GM21723 (cell line): ENCODE measurements around the gene OR4C15.

Source experiments
- ATAC-seq: cut with Tn5 transposase; IDR thresholded peaks from one replicate; pipeline ENCODE4 v1.9.1; 2021; ENCODE audit warnings: mild to moderate bottlenecking, moderate library complexity; ENCODE audit not compliant: unreplicated experiment

OR4C15 gene

DNA sequence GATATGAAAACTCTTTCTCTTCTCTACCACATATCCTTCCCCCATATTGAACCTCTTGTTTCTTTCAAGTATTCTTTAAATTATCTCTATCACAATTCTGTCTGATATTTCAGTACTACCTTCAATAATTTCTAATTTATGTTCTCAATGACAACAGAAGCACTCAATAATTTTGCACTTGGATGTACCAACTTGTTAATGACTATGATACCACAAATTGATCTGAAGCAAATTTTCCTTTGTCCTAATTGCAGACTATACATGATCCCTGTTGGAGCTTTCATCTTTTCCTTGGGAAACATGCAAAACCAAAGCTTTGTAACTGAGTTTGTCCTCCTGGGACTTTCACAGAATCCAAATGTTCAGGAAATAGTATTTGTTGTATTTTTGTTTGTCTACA is at the start of gene OR4C15:
Gene OR4C15, plus strand, starts transcription at position 301 of the 400 bp plus-strand sequence. Its CDS starts 0 bp downstream, at position 301.
- no peak for ATAC-seq

DNA sequence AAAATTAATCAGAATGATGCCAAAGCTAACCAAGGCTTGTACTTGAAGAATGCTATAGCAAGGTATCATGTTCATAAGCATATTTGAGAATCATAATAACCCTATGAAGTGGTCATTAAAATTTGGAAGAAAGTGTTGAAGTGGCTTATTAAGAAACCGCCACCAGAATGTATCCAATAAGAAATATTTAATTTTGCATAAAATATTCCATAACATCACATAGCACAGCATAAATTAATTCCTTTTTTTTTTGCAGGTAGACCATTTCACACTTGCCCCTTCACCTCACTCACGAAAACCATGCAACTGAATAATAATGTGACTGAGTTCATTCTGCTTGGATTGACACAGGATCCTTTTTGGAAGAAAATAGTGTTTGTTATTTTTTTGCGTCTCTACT is 17.6 kb downstream of the OR4C15 start, which contains the start of gene OR4C16:
Gene OR4C16, plus strand, starts transcription at position 301 of the 400 bp plus-strand sequence. Its CDS starts 0 bp downstream, at position 301.
- no peak for ATAC-seq

DNA sequence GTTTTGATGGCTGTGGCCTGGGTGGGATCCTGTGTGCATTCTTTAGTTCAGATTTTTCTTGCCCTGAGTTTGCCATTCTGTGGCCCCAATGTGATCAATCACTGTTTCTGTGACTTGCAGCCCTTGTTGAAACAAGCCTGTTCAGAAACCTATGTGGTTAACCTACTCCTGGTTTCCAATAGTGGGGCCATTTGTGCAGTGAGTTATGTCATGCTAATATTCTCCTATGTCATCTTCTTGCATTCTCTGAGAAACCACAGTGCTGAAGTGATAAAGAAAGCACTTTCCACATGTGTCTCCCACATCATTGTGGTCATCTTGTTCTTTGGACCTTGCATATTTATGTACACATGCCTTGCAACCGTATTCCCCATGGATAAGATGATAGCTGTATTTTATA is 18.3 kb downstream of the OR4C15 start:
- no peak for ATAC-seq
